Vagina (tissue), 2 donors: Measurements from ENCODE around the gene KRTAP13-2. TPM values are rescaled to one million over a fixed set of nuclear protein-coding genes. Genes with fewer than 3 reads are reported as not detected.

Experiments used
- DNase-seq, 2 donors: peaks; one replicate each; pipeline ENCODE4 v3.0.0-alpha.2; 2017; ENCODE audit errors: extremely low spot score in 2 of 2
- H3K27ac ChIP-seq: fragments of 200-600 bp; sonication (generic); one replicate; pipeline ENCODE4 v1.5.1; 2019
- H3K27me3 ChIP-seq: fragments of 200-600 bp; sonication (generic); one replicate; pipeline ENCODE4 v1.5.1; 2019
- H3K36me3 ChIP-seq, 2 donors: fragments of 200-600 bp; sonication (generic); one replicate each; pipeline ENCODE4 v1.5.1; 2017 to 2019
- H3K4me1 ChIP-seq: fragments of 200-600 bp; sonication (generic); one replicate; pipeline ENCODE4 v1.5.1; 2019
- H3K4me3 ChIP-seq, 2 donors: fragments of 200-600 bp; sonication (generic); 1 replicate in 1 of 2; 2 replicates in 1 of 2; pipeline ENCODE4 v1.5.1; 2016 to 2019
- H3K9me3 ChIP-seq: fragments of 200-600 bp; sonication (generic); one replicate; pipeline ENCODE4 v1.5.1; 2019
- CTCF ChIP-seq, 3 experiments: fragments of 450-650 bp in 2 of 3; fragments of 200-600 bp in 1 of 3; sonication (generic) in 1 of 3; IDR thresholded peaks; one replicate each; pipeline ENCODE4 v1.5.1; 2017 to 2019; ENCODE audit warnings: antibody characterized with exemption in 3 of 3, mild to moderate bottlenecking in 2 of 3, moderate library complexity in 2 of 3
- POLR2A ChIP-seq, 2 donors: fragments of 450-650 bp; IDR thresholded peaks; one replicate each; pipeline ENCODE4 v1.6.1; 2017; ENCODE audit warnings: antibody characterized with exemption in 2 of 2, mild to moderate bottlenecking in 2 of 2, moderate library complexity in 2 of 2
- POLR2AphosphoS5 ChIP-seq, 2 donors: sonication (generic); formaldehyde crosslinking; IDR thresholded peaks; one replicate each; pipeline ENCODE4 v1.9.0; 2017; ENCODE audit warnings: antibody characterized with exemption in 2 of 2, mild to moderate bottlenecking in 2 of 2, low read depth in 1 of 2; ENCODE audit not compliant: insufficient read depth in 1 of 2
- intact Hi-C: fragments of 100-400 bp; cut with DNase I; formaldehyde crosslinking; loops from one replicate; pipeline ENCODE4 v1.15.1; 2023
- microRNA-seq: library from miRNA; unstranded; fragments of <30 nt; microRNA quantifications from one replicate; pipeline ENCODE4, GENCODE V29; 2017; ENCODE audit warnings: borderline number of aligned reads, borderline replicate concordance
- small RNA-seq: library from RNA; depleted of rRNA; stranded (forward); fragments of <200 nt; gene quantifications from one replicate; pipeline ENCODE3, GENCODE V24; 2016
- total RNA-seq: library from RNA; depleted of rRNA; stranded (reverse); fragments of >200 nt; gene quantifications from one replicate; pipeline ENCODE4 v1.2.3, GENCODE V29; 2016

The KRTAP13-2 gene
- total RNA-seq, 1 donor from 2014 or later, result not detected

DNA sequence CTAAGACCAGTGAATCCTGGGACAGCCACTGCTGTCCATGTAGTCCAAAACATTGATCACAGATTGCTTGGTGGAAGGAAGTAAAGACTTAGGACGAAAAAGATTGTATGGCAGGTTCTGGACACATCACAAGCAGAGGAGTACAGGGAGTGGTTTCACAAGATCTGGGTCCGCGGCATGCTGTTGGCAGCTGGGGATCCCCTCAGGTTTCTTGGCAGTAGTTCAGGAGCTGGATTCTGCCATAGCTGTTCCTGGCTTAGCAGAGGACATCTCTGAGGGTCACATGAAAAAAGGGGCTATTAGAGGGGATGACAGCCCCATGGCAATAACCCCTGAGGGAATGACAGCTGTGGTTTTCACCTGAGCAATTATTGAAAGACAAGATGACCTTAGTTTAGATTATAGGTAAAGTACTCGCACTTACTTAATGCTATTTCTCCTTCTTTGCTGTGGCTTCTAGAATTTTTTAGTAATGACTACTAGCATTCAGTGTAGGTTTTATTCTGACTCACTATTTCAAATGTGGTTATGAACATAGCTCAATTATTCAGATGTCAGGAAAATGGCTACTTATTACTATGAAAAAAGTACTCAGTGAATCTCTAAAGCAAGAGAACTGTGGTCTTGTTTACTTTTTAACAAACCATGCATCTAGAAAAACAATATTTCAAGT is 42.7 kb downstream of the KRTAP13-2 start:
- no peaks in the 10 kb centered on the region for H3K4me1 ChIP-seq
- intact Hi-C loops, result no loop called here
- no peak overlapping the region for H3K27ac ChIP-seq
- no peaks in the 10 kb centered on the region for H3K36me3 ChIP-seq
- no peaks in the 10 kb centered on the region for H3K9me3 ChIP-seq
- H3K4me3 ChIP-seq, result no peak overlapping the region
- DNase-seq, result no peak
- no peak for TF ChIP-seq CTCF (IDR thresholded peaks at IDR 0.05)
- no peak for TF ChIP-seq POLR2AphosphoS5 (IDR thresholded peaks at IDR 0.05; ENCODE audit: insufficient read depth in 1 of 2, low read depth in 1 of 2)
- no peak for TF ChIP-seq POLR2A (IDR thresholded peaks at IDR 0.05)
- no peaks in the 10 kb centered on the region for H3K27me3 ChIP-seq

DNA sequence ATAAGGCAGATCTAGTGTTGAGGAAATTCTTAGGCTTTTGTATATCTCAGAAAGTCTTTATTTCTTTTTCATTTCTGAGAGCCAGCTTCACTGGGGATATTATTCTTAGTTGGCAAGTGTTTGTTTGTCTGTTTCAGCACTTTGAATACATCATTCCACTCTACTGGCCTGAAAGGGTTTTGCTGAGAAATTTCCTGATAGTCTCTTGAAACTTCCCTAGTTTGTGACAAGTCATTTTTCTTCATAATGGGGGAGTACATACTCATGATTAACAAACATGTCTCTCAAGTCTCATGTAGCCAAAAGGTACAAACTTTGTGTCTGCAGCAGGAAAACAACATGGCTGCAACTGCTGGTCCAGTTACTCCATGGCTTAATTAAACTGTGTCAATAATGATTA is 45.7 kb downstream of the KRTAP13-2 start:
- Histone ChIP-seq H3K4me1 (no peaks in the 10 kb centered on the region), H3K36me3 (no peaks in the 10 kb centered on the region), H3K4me3 (no peak overlapping the region), H3K27ac (no peak overlapping the region), H3K27me3 (no peaks in the 10 kb centered on the region), H3K9me3 (no peaks in the 10 kb centered on the region)
- TF ChIP-seq CTCF (IDR thresholded peaks at IDR 0.05) (no peak), POLR2A (IDR thresholded peaks at IDR 0.05) (no peak), POLR2AphosphoS5 (IDR thresholded peaks at IDR 0.05; ENCODE audit: insufficient read depth in 1 of 2, low read depth in 1 of 2) (no peak)
- no peak for DNase-seq
- intact Hi-C loops, result no loop called here

Small RNA genes within 50 kb of the gene (microRNA-seq; reads per million reads assigned to microRNA genes)
- not detected for gene MIR4327

Small RNA genes within 50 kb of the gene (small RNA-seq; reads per million reads assigned to genes)
- gene KRTAP23-1 (not detected), gene MIR4327 (not detected)

Other genes with a start within 250 kb of the KRTAP13-2 start
- gene CLDN17, start 205.5 kb downstream of the KRTAP13-2 start, total RNA-seq, result 2.2 TPM
- gene CLDN8, start 156.2 kb downstream of the KRTAP13-2 start, total RNA-seq, result 8.8 TPM
- gene KRTAP24-1, start 89.3 kb downstream of the KRTAP13-2 start, total RNA-seq, result not detected
- not detected for gene KRTAP25-1, start 82.8 kb downstream of the KRTAP13-2 start, total RNA-seq
- gene KRTAP26-1, start 52.0 kb downstream of the KRTAP13-2 start, total RNA-seq, result not detected
- not detected for gene KRTAP27-1, start 34.6 kb downstream of the KRTAP13-2 start, total RNA-seq
- not detected for gene KRTAP23-1, start 23.7 kb downstream of the KRTAP13-2 start, total RNA-seq
- not detected for gene KRTAP13-1, start 23.8 kb upstream of the KRTAP13-2 start, total RNA-seq
- not detected for gene KRTAP13-3, start 53.7 kb upstream of the KRTAP13-2 start, total RNA-seq
- not detected for gene KRTAP13-4, start 57.9 kb upstream of the KRTAP13-2 start, total RNA-seq
- not detected for gene KRTAP15-1, start 68.0 kb upstream of the KRTAP13-2 start, total RNA-seq
- gene KRTAP19-1, start 108.1 kb upstream of the KRTAP13-2 start, total RNA-seq, result not detected
- gene KRTAP19-2, start 115.2 kb upstream of the KRTAP13-2 start, total RNA-seq, result not detected
- not detected for gene KRTAP19-3, start 119.7 kb upstream of the KRTAP13-2 start, total RNA-seq
- not detected for gene KRTAP19-4, start 124.9 kb upstream of the KRTAP13-2 start, total RNA-seq
- not detected for gene KRTAP19-5, start 129.9 kb upstream of the KRTAP13-2 start, total RNA-seq
- gene KRTAP19-6, start 169.6 kb upstream of the KRTAP13-2 start, total RNA-seq, result not detected
- gene KRTAP19-7, start 189.0 kb upstream of the KRTAP13-2 start, total RNA-seq, result not detected
- gene KRTAP22-2, start 218.1 kb upstream of the KRTAP13-2 start, total RNA-seq, result not detected
- gene KRTAP6-3, start 220.2 kb upstream of the KRTAP13-2 start, total RNA-seq, result not detected
- not detected for gene KRTAP6-2, start 226.6 kb upstream of the KRTAP13-2 start, total RNA-seq
- not detected for gene KRTAP22-1, start 228.8 kb upstream of the KRTAP13-2 start, total RNA-seq
- gene KRTAP6-1, start 241.7 kb upstream of the KRTAP13-2 start, total RNA-seq, result not detected
- not detected for gene KRTAP20-1, start 244.2 kb upstream of the KRTAP13-2 start, total RNA-seq
- not detected for gene KRTAP20-4, start 248.4 kb upstream of the KRTAP13-2 start, total RNA-seq